Effector CD4-positive, alpha-beta T cell (primary cell): ENCODE data around the gene RAB3GAP1.
"Not testable (repeated sequence)": the region's sequence is repeated elsewhere in the genome, so short reads cannot be mapped to it uniquely, and the experiment has no call there.

Source experiments
- DNase-seq: peaks from one replicate; pipeline ENCODE4 v3.0.0-alpha.2; 2020

RAB3GAP1 gene

DNA sequence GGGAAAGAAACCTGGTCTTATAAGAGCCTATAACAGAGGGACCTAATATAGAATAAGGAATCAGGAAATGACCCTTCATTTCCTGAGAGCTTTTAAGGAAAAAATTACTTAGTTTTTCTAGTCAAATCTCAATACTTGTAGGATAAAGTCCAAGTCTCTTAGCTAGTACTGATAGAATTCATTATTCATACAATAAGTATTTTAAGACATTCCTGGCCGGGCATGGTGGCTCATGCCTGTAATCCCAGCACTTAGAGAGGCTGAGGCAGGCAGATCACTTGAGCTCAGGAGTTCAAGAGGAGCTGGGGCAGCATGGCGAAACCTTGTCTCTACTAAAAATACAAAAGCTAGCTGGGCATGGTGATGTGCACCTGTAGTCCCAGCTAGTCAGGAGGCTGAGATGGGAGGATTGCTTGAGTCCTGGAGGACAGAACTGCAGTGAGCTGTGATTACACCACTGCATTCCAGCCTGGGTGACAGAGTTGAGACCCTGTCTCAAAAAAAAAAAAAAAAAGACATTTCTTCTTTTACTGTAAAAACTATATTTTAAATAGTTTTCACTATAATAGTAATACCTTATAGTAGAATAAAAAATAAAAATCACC lies 3.2 kb downstream of the RAB3GAP1 start:
- no peak for DNase-seq

DNA sequence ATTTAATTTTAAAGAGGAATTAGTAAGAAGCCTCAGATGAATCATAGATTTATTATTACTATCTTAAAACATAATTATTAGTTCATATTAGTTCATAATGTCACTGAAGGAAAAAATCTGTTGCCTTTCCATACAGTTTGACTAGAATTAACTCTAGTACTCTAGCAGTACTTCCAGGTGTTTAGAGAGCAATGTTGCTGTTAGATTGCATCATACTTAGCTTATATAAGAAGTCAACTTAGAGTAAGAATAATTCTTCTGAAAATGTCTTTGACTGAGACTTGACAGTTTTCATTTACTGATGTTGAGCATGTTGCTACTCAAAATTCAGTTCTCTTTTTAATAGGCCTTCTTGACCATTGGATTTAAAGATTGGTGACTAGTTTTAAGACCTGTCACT lies 4.7 kb downstream of the RAB3GAP1 start:
- DNase-seq: no peak

DNA sequence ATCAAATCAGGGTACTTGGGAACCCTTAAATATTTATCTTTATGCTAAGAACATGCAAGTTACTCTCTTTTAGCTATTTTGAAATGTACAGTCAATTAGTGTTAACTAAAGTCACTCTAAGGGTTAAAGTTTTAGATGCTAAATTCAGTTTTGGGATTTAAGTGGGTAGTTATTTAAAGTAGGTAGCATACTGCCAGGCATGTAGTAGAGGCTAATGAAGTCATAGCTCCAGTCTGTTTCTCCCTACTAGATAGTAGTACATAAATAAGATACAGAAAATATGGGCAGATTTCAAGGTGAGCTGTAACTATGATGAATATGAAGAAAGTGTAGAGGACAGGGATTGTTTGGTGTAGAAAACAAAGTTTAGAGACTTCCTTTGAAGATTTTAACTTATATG lies 7.5 kb downstream of the RAB3GAP1 start:
- no peak for DNase-seq

DNA sequence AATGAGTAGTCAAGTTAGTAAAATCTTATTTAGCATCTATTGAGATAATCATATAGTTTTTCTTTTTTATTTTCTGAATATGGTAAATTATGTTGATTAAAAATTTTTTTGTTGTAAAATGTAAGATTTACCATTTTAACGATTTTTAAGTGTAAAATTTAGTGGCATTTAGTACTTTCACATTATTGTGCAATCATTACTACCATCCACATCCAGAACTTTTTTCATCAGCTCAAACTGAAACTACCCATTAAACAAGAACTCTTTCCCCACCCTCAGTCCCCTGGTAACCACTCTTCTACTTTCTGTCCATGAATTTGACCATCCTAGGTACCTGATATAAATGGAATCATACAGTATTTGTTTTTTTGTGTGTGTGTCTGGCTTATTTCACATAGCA lies 11.1 kb downstream of the RAB3GAP1 start:
- DNase-seq: no peak

DNA sequence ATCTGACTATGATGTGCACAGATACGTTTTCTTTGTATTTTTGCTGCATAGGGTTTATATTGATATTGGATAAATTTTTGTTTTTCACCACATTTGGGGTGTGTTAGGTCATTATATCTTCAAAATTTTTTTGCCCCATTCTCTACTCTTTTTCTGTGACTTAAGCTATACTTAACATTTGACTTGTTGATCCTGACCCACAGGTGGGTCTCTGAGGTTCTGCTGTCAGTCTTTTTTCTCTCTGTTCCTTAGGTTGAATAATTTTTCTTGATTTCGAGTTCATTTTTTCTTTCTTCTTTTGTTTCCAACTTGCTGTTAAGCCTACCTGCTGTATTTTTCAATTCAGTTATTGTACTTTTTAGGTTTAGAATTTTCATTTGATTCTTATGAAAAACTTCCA lies 12.1 kb downstream of the RAB3GAP1 start:
- no peak for DNase-seq

DNA sequence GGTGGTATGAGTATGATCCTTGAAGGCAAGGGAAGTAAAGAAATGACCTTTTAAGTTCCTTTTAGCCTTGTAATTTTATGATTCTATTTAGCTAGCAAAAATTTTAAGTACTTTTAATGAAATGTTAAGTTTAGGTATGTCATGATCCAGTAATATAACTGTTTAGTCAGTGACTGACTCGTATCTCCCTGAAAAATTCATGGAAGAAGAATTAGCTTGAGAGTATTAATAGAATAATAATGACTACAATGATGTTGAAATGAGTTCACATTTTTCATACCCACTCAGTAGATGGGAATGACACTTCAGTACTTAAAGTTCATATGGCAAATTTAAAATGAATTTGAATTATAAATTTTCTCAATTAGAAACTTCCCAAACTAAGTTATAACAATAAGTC lies 14.6 kb downstream of the RAB3GAP1 start:
- DNase-seq: no peak

DNA sequence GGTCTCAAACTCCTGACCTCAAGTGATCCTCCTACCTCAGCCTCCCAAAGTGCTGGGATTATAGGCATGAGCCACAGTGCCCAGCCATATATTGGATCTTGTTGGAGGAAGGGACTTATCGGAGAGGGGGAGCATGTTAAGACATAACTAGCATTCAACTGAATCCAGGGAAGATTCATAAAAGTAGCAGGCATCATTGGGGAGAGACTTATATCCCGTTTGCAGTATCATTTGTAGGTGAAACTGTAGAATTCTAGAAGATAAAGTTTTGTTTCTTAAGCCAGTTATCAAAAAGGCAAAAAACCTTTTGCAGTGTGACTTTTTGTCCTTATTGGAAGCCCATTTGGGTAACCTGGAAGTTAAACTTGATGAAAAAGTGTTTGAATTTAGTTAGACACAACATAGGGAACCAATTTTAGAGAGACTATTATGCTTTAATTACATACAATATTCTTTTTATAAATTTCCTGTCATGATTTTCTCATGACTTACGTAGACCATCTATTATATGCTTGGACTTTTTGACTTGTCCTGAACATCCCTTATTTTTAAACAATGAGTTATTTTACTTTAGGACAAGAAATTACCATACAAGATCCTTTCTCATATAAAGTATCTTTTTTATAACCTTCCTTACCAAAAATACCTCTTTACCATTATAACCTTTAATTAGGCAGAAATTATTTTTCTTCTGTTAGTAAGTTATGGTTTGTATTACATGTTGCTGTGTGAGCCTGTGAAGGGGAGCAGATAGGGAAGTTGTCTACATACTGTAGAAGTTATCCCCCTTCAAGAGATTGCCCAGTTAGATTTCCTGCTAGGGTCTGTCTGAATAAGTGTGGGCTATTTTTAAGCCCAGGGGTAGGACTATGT lies 20.3 kb downstream of the RAB3GAP1 start:
- DNase-seq: no peak

DNA sequence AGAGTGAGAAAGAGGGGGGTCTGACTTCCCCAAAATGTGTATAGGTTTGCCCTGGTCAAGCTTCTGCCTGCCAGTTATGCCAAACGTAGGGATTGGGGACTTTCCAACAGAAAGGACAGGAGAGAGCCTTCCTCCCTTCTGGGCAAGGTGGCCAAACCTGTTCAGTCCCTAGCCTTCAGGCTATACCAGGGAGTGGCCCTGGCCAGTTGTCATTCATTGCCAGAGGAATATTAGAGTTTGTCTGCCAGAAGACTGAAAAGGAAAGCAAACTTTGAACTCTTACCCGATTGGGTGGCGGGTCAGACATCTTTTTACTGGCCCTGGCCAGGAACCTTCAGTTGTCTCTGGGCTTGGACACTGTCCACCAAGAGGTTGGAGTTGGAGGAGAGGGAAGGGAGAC lies 22.1 kb downstream of the RAB3GAP1 start:
- DNase-seq: no peak

DNA sequence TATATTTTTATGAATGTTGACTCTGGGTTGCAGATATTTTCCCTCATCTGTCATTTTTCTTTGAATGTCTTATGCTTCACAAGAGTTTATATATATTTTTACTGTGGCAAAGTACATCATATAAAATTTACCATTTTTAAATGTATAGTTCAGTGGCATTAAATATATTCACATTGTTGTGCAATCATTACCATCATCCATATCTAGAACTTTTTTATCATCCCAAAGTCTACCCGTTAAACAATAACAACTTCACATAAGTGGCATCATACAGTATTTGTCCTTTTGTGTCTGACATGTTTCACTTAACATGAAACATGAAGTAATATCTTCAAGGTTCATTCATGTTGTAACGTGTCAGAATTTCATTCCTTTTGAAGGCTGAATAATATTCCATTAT lies 24.5 kb downstream of the RAB3GAP1 start:
- DNase-seq: no peak

DNA sequence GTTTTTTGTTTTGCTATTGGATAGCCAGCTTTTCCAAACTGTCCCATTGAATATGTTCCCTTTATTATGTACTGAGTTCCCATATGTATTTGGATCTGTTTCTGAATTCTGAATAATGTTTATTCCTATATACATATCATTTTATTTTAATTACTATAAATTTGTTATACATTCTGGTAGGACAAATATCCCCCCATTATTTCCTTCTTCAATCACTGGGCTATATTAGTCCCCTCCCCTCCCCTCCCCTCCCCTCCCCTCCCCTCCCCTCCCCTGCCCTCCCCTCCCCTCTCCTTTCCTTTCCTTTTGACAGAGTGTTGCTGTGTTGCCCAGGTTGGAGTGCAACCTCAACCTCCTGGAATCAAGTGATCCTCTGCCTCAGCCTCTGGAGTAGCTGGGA lies 26.3 kb downstream of the RAB3GAP1 start:
- no peak for DNase-seq

DNA sequence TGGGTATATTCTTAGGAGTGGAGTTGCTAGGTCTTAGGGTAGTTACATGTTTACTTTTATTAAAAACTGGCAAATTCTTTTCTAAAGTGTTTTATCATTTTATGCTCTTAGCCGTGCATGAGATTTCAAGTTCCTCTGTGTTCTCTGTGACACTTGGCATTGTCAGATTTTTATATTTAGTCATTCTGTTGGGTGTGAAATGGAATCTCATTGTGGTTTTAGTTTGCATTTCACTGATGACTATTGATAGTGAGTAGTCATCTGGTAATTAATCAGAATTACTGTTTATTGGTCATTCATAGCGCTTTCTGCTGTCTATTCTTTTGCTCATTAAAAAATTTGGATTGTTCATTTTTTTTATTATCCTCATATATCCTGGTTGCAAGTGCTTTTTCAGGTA lies 34.1 kb downstream of the RAB3GAP1 start:
- no peak for DNase-seq

DNA sequence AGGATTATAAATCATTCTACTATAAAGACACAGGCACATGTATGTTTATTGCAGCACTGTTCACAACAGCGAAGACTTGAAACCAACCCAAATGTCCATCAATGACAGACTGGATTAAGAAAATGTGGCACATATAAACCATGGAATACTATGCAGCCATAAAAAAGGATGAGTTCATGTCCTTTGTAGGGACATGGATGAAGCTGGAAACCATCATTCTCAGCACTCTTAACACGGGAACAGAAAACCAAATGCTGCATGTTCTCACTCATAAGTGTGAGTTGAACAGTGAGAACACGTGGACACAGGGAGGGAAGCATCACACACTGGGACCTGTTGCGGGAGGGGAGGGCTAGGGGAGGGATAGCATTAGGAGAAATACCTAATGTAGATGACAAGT lies 37.5 kb downstream of the RAB3GAP1 start:
- not testable (repeated sequence) for DNase-seq

DNA sequence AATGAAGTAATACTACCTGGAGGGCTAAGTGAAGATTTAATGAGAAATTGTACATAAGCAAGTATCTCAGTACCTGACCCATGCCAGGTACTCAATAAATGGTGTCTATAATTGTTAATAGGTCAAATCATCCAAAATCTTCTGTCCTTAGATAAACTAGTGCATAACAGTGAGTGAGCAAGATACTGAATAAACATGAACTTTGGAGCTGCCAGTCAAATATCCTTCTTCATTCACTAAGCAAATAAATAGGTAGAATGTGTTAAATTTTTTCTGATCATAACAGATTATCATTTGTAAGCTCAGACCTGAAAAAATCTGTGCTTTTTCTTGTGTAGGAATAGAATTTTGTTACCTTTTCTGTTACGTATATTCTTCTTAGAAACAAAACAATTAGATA lies 39.6 kb downstream of the RAB3GAP1 start:
- DNase-seq: no peak

DNA sequence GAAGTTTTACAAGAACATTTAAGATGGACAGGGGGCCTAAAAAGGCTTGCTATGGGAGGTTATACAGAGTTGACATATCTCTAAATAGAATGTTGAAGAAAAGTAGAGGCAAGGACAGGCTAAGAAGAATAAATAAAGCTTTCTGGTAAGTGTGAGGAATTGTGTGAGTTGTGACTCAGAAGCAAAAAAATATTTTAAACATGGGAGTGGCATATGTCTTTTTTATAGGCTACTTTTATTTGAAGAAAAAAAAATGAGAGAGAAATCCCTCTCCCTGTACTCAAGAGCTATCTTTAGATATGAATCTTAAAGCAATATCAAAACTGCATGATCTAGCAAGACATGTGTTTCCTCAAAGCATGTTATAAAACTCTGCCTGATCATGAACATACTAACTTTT lies 41.1 kb downstream of the RAB3GAP1 start:
- no peak for DNase-seq

DNA sequence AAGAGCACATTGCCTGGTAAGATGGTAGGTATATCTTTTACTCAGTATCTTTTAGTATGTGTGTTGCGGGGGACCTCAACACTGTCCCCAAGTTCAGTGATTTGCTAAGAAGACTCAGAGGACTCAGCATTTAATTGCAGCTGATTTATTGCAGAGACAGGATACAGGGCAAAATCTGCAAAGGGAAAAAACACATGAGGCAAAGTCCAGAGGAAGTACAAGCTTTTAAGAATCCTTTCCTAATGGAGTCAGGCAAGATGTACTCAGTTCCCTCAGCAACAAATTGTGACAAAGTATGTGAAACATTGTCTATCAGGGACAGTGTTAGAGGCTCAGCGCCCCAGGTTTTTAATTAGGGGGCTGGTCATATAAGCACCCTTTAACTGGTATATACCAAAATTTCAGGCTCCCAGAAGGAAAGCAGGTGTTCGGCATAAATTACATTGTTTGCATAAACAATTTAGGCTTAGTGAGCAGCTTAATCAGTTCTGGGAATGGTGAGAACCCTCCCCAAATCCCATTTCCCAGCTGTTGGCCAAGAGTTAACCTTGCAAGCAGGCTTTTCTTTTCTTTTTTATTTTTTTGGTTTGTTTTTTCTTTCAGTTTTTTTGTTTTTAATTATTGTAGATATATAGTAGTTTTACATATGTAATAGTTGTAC lies 41.7 kb downstream of the RAB3GAP1 start:
- no peak for DNase-seq

DNA sequence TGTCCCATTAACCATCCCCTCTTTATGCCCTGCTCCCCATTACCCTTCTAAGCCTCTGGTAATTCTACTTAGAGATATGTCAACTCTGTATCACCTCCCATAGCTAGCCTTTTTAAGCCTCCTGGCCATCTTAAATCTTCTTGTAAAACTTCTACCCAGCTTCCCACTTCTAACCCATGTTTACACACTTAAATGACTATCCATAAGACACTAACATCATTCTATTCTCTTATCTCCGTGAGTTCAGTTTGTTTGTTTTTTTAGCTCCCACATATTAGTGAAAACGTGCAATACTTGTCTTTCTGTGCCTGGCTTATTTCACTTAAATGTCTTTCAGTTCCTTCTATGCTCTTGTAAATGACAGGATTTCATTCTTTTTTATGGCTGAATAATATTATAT lies 42.4 kb downstream of the RAB3GAP1 start:
- DNase-seq: no peak

DNA sequence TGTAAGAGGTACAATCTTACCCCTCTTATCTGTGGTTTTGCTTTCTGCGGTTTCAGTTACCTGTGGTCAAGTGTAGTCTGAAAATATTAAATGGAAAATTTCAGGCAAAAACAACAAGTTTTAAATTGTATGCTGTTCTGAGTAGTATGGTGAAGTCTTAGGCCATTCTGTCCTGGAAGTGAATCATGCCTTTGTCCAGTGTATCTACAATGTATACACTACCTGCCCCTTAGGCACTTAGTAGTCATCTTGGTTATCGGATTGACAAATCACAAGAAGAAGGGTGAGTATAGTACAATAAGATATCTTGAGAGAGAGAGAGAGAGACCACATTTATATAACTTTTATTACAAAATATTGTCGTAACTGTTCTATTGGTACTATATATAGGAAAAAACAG lies 43.5 kb downstream of the RAB3GAP1 start:
- DNase-seq: no peak

DNA sequence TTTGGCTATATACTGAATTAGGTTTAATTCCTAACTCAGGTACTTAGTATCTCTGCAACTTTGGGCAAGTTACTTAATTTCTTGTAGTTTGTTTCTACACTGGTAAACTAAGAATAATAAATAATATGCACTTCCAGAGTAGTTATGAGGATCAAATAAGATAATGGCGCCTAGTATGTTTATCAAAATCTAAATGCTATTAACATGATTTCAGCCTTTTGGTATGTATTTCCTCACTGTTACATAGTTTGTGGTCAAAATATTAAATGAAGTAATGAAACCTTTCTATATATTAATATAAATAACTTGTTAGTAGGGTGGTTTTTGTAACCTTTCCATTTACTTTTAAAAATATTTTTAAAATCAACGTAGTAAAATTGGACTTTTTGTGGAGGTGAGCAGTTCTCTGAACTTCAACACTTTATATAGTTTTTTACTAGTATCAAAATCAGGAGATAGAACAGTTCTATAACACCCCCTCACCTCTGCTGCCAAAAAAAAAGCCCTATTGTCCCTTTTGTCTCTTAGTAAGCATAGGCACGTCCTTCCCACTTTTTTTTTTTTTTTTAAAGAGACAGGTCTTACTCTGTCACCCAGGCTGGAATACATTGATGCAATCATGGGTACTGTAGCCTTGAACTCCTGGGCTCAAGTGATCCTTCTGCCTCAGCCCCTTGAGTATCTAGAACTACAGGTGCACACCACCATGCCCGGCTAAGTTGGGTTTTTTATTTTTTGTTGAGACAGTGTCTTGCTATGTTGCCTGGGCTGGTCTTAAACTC lies 44.8 kb downstream of the RAB3GAP1 start:
- DNase-seq: no peak

DNA sequence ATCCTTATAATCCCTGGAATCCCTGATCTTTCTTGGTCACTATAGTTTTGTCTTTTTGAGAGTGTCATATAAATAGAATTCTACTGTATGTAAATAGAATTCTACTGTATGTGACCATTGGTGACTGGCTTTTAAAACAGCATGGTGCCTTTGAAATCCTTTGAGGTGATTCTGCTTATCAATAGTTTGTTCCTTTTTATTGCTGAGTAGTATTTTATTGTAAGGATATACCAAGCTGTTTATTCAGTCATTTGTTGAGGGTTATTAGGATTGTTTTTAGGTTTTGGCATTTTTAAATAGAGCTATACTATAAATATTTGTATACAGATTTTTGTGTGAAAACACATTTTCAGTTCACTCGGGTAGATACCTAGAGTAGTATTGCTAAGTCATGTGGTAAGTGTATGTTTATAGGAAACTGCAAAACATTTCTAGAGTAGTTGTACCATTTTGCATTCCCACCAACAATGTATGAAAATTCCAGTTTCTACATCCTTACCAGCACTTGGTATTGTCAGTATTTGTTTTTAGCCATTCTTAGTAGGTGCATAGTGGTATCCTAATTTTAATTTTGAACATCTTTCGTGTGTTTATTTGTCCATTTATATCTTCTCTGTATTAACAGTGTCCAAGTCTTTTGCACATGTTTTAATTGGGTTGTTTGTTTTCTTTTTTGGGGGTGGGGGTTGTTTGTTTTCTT lies 45.6 kb downstream of the RAB3GAP1 start:
- DNase-seq: no peak

DNA sequence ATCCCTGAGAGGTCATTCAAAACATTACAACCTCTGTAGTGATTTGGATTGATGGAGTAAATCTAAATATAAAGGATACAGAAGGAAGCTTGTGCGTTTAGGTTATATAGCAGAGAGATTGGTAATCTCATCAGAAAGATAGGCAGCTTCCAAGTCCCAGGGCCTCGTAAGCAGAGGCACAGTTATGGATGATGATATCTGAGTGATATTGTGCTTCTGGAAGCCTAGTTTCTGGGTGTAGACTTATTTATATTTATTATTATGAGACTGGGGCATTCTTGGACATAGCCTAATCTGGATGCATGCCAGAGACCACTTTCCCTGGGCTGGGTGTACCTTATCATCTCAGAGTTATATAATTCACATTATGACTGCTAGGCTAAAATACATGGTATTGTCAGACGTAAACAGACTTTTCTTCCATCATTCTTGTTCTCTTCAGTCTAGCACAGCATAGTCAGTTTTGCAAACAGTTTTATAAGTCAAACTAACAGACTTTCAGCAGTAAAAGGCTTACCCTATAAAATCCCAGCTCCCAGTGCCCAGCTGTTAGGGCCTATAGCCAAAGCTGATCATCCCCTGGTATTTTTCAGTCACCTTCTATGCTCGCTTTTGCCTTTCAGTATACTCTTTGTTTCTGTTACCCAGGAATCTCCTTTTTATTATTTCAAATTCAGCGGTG lies 47.9 kb downstream of the RAB3GAP1 start:
- DNase-seq: no peak

DNA sequence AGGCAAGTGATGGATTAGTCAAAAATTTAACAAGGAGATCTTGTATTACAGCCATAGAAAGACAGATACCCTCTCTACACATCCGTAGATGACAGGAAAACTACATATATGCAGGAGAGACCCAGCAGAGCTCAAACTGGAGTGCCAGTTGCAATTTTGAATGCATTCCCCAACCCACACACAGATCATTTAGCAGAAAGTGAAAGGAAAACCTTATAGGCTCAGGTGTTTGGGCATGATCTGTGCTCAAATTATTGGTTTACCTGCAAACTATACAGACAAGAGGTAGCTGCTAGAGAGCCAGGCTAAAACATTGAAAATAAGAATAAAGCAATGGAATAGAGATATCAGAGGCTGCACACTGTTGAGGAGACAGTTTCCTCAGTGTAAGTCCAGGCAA lies 51.8 kb downstream of the RAB3GAP1 start:
- DNase-seq: no peak
